Left hindlimb (tissue), 1 donor: ENCODE measurements around the gene NOP56.

ENCODE experiments used
- DNase-seq: peaks from one replicate; pipeline ENCODE4 v3.0.0-alpha.2; 2018

The NOP56 gene

GRCh38 chr20:2651772-2652723 is at the start of gene NOP56:
Gene NOP56, plus strand, starts transcription at chr20:2652632. Its CDS starts 29 bp downstream, at chr20:2652661.
- peak; percentile 96 for DNase-seq

GRCh38 chr20:2602746-2603145 is 49.7 kb upstream of the NOP56 start:
- DNase-seq, result no peak

GRCh38 chr20:2603816-2604505 is 48.5 kb upstream of the NOP56 start:
- no peak for DNase-seq

DNA sequence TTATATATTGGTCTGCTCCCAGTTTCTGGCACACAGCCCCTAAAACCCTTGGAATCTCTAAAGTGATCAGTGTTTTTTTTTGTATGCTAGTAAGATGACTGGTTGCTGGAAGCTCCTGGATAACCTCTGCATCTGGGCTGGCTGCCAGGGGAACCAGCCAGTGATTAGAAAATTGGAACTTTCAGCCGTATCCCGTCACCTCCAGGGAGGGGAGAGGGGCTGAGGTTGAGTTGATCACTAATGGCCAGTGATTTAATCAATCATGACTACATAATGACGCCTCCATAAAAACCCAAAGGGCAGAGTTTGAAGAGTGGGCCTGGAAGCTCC is 48.0 kb upstream of the NOP56 start:
- no peak for DNase-seq

GRCh38 chr20:2606507-2607006 is 45.9 kb upstream of the NOP56 start:
- no peak for DNase-seq

DNA sequence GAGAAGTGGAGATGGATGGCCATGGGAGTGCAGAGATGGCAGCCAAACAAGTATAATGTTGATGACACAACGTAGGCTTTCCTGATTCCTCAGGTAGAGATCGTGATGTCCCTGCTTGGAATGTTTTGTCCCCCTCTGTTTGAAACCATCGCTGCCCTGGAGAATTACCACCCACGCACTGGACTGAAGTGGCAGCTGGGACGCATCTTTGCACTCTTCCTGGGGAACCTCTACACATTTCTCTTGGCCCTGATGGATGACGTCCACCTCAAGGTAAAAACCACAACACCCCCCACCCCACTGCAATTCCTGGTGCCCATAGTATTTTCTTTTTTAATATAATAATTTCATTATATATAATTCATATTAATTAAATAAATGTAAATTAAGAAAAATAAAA is 42.1 kb upstream of the NOP56 start:
- DNase-seq, result no peak

GRCh38 chr20:2610941-2611720 is 41.3 kb upstream of the NOP56 start:
- no peak for DNase-seq

DNA sequence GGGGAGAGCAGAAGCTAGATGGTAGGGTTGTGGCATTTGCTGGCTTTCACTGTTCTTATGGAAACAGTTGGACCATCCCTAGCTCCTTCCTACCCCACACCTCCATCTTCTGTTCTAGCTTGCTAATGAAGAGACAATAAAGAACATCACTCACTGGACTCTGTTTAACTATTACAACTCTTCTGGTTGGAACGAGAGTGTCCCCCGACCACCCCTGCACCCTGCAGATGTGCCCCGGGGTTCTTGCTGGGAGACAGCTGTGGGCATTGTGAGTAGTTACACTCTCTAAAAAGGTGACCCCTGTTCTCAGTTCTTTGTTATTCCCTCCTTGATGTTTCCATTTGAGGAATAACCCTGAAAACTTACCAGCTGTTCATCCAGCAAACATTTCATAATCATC is 40.4 kb upstream of the NOP56 start:
- no peak for DNase-seq

GRCh38 chr20:2616634-2617033 is 35.8 kb upstream of the NOP56 start:
- no peak for DNase-seq

- no peak for DNase-seq
These were observed 35.2 kb upstream of the NOP56 start for GRCh38 chr20:2617099-2617714.

DNA sequence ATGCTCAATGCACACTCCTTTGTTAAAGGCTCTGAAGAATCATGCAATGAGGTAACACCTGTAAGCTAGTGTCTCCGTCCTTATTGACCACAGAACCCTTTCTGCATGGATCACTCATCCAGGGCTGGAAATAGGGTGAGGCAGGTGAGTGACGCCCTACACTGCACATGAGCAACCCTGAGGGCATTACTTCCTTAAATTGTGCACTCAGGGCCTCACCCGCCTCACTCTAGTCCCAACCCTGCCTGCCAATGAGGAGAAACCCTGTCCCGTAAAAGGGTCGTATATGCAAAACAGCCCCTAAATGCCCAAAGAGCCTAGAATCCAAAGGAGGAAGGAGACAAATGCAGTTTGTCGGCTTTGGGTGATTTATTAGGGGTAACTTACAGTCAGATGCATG is 33.6 kb upstream of the NOP56 start:
- DNase-seq, result no peak

DNA sequence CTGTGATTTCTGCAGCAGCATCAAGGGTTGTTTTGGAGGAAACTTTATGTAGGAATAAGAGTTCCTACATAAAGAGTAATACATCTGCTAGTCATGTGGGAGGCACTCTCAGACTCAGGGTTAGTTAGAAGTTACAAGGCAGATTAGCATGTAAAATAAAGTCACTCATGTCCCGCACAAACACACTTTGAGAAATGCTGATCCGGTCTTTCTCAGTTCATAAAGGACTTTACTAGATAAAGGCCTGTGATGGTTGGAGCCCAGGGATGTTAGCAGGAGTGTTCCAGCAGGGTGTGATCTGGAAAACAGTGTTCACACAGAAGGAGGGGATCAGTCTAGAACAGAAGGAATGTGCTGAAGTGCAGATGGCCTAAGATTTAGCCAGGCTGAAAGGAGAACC is 33.1 kb upstream of the NOP56 start:
- no peak for DNase-seq

- no peak for DNase-seq
These were observed 32.4 kb upstream of the NOP56 start for GRCh38 chr20:2619961-2620595.

- DNase-seq, result no peak
These were observed 28.2 kb upstream of the NOP56 start for GRCh38 chr20:2624190-2624589.

GRCh38 chr20:2625062-2625461 is 27.4 kb upstream of the NOP56 start:
- DNase-seq, result no peak

- DNase-seq, result no peak
These were observed 25.4 kb upstream of the NOP56 start for GRCh38 chr20:2626853-2627541.

GRCh38 chr20:2631228-2631627 is 21.2 kb upstream of the NOP56 start:
- DNase-seq, result no peak

DNA sequence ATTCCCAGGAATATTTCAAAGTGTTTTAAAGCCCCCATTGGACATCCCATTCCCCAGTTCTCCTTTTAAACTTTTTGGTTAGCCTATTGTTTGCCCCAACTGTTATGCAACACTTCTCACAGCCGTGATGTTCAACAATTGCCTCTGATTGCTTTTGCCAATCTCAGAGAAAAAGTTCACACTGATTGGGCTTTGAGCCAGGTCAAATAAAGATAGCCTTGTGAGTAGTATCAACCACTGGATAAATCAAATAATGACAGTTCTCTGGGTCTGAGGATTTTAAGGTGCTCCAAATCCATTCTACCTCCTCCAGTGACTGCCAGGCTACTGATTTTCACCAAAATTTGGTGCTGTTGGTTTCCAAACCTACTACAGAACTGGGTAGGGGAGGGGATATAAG is 19.1 kb upstream of the NOP56 start:
- no peak for DNase-seq

DNA sequence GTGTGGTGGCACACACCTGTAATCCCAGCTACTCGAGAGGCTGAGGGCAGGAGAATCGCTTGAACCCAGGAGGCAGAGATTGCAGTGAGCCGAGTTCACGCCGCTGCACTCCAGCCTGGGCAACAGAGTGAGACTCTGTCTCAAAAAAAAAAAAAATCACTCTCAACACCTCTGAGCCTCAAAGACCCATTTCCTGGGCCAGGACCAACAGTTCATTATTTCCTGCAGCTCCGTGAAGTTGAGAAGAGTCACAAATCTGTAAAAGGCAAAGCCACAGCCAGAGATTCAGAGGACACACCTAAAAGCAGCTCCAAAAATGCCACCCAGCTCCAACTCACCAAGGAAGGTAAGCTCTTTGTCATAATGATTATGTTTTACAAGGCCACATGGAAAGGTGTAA is 15.2 kb upstream of the NOP56 start:
- DNase-seq, result no peak

DNA sequence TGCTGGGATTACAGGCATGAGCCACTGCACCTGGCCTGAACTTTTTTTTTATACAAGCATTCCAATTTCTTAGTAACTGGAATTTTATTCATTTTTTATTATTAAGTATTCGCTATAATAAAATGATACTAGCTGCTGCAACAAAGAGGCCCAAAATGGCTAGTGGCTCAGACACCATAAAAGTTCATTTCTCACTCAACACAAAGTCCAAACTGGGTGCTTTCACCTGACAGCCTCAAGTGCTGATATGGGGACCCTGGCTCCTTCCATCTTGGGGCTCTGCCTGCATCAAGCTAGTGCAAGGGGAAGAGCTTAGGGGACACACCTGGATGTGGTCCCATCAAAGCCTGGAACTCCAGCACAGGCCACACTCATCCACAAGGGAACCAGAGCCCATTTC is 12.2 kb upstream of the NOP56 start:
- DNase-seq, result no peak

DNA sequence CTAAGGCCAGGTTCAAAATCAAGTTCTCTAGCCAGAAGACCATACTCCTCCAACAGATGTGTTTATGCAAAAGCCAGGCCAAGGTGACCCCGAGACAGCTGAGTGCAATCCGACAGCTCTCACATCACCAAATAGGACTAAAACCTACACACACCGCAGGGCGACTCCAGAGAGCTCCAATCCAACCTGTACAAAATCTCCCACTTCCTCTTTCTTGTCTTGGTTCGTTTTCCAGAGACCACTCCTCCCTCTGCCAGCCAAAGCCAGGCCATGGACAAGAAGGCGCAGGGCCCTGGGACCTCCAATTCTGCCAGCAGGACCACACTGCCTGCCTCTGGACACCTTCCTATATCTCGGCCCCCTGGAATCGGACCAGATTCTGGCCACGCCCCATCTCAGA is 11.5 kb upstream of the NOP56 start:
- no peak for DNase-seq

GRCh38 chr20:2643708-2644107 is 8.7 kb upstream of the NOP56 start:
- no peak for DNase-seq
